ENCODE results near the gene NALCN.

The NALCN gene

GRCh38 chr13:101303521-101303920 lies 112.8 kb downstream of the NALCN start:
- H3K4me3 Mint-ChIP-seq = no peak overlapping the region
- H3K36me3 Mint-ChIP-seq (ENCODE audit: low read depth) = no peaks in the 10 kb centered on the region
- no peak for TF ChIP-seq CTCF (IDR thresholded peaks at IDR 0.05; ENCODE audit: unreplicated experiment in 3 of 3)

GRCh38 chr13:101301053-101301452 lies 115.3 kb downstream of the NALCN start:
- no peaks in the 10 kb centered on the region for H3K9me3 Mint-ChIP-seq
- H3K36me3 Mint-ChIP-seq (ENCODE audit: low read depth) = no peaks in the 10 kb centered on the region
- no peaks in the 10 kb centered on the region for H3K27me3 Mint-ChIP-seq (ENCODE audit: low read depth)
- H3K27ac Mint-ChIP-seq = no peak overlapping the region
- H3K4me1 Mint-ChIP-seq = no peaks in the 10 kb centered on the region
- TF ChIP-seq CTCF (IDR thresholded peaks at IDR 0.05; ENCODE audit: unreplicated experiment in 3 of 3) = no peak
- H3K4me3 Mint-ChIP-seq = no peak overlapping the region

More at GRCh38 chr13:101303521-101303920, 112.8 kb downstream of the NALCN start:
- H3K27me3 Mint-ChIP-seq (ENCODE audit: low read depth) = no peaks in the 10 kb centered on the region
- H3K27ac Mint-ChIP-seq = no peak overlapping the region
- no peaks in the 10 kb centered on the region for H3K9me3 Mint-ChIP-seq
- H3K4me1 Mint-ChIP-seq = no peaks in the 10 kb centered on the region

GRCh38 chr13:101300531-101300930 lies 115.8 kb downstream of the NALCN start:
- Mint-ChIP-seq H3K27ac (no peak overlapping the region), H3K4me1 (no peaks in the 10 kb centered on the region), H3K27me3 (ENCODE audit: low read depth) (no peaks in the 10 kb centered on the region), H3K4me3 (no peak overlapping the region), H3K9me3 (no peaks in the 10 kb centered on the region), H3K36me3 (ENCODE audit: low read depth) (no peaks in the 10 kb centered on the region)
- TF ChIP-seq CTCF (IDR thresholded peaks at IDR 0.05; ENCODE audit: unreplicated experiment in 3 of 3) = no peak

GRCh38 chr13:101298517-101298916 lies 117.8 kb downstream of the NALCN start:
- Mint-ChIP-seq H3K4me1 (no peaks in the 10 kb centered on the region), H3K27ac (no peak overlapping the region), H3K27me3 (ENCODE audit: low read depth) (no peaks in the 10 kb centered on the region), H3K4me3 (no peak overlapping the region), H3K9me3 (no peaks in the 10 kb centered on the region), H3K36me3 (ENCODE audit: low read depth) (no peaks in the 10 kb centered on the region)
- TF ChIP-seq CTCF (IDR thresholded peaks at IDR 0.05; ENCODE audit: unreplicated experiment in 3 of 3) = no peak

GRCh38 chr13:101297794-101298193 lies 118.5 kb downstream of the NALCN start:
- TF ChIP-seq CTCF (IDR thresholded peaks at IDR 0.05; ENCODE audit: unreplicated experiment in 3 of 3) = no peak
- no peaks in the 10 kb centered on the region for H3K27me3 Mint-ChIP-seq (ENCODE audit: low read depth)
- no peaks in the 10 kb centered on the region for H3K9me3 Mint-ChIP-seq
- no peaks in the 10 kb centered on the region for H3K36me3 Mint-ChIP-seq (ENCODE audit: low read depth)
- no peak overlapping the region for H3K4me3 Mint-ChIP-seq
- H3K4me1 Mint-ChIP-seq = no peaks in the 10 kb centered on the region
- no peak overlapping the region for H3K27ac Mint-ChIP-seq

GRCh38 chr13:101292711-101293110 lies 123.6 kb downstream of the NALCN start:
- H3K27me3 Mint-ChIP-seq (ENCODE audit: low read depth) = peaks cover 3% of the 10 kb centered on the region
- no peak overlapping the region for H3K27ac Mint-ChIP-seq
- no peaks in the 10 kb centered on the region for H3K9me3 Mint-ChIP-seq
- H3K36me3 Mint-ChIP-seq (ENCODE audit: low read depth) = no peaks in the 10 kb centered on the region
- no peak for TF ChIP-seq CTCF (IDR thresholded peaks at IDR 0.05; ENCODE audit: unreplicated experiment in 3 of 3)
- H3K4me1 Mint-ChIP-seq = no peaks in the 10 kb centered on the region
- no peak overlapping the region for H3K4me3 Mint-ChIP-seq
